ENCODE measurements around the gene ORM1.

Gene ORM1

DNA sequence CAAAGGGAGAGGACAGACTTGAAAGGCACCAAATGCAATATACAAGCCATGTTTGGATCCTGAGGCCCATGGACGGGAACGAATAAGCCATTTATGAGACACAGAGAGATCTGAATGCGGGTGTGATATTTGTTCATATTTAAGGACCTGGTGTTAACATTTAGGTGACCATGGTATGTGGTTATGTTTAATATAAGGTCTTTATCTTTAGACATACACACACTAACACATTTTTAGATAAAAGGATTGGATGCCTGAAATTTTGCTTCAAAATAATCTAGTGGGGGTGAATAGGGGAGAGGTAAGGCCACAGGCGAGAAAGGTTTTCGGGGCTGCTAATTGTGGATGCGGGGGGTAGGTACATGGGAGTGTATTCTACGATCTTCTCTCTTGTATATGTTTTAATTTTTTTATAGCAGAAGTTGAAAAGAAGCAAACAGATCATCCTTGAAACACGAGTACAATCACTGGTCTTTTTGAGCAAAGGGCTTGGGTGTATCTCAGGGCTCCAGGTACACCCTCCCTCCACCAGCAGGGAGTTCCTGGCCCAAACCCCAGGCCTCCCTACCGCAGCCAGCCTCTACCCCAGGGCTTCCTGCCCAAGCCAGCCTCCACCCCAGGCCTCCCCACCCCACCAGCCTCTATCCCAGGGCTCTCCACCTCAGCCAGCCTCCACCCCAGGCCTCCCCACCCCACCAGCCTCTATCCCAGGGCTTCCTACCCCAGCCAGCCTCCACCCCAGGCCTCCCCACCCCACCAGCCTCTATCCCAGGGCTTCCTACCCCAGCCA lies 52.7 kb downstream of the ORM1 start:
- H3K27ac ChIP-seq (ENCODE audit: low read depth, low read length), result no peak overlapping the region
- H3K9ac ChIP-seq (ENCODE audit: low read length in 5 of 5), result no peak overlapping the region
- H3K4me3 ChIP-seq (ENCODE audit: low read depth in 1 of 5, low read length in 5 of 5), result no peak overlapping the region
- H3K27me3 ChIP-seq (ENCODE audit: control insufficient read depth in 5 of 5, insufficient read depth in 4 of 5, low read length in 5 of 5), result peaks cover 0 to 2% (median 0%) of the 10 kb centered on the region in 5 donors
- peaks cover 10 to 39% (median 38%) of the 10 kb centered on the region in 5 donors for H3K4me1 ChIP-seq (ENCODE audit: control insufficient read depth in 5 of 5, insufficient read depth in 5 of 5, low read length in 5 of 5)
- peaks cover 4 to 70% (median 63%) of the 10 kb centered on the region in 5 donors for H3K36me3 ChIP-seq (ENCODE audit: control insufficient read depth in 5 of 5, insufficient read depth in 5 of 5, low read length in 5 of 5)
- H3K9me3 ChIP-seq (ENCODE audit: control insufficient read depth in 5 of 5, low read length in 5 of 5), result peaks cover 0 to 2% (median 0%) of the 10 kb centered on the region in 5 donors

Data from subcutaneous abdominal adipose tissue (tissue), 5 donors.